H1 (cell line): Measurements from ENCODE around the gene COL6A3. TPM values are rescaled to one million over a fixed set of nuclear protein-coding genes. Genes with fewer than 3 reads are reported as not detected.

ENCODE experiments used
- CTCF ChIA-PET: fragments of 300-600 bp; sonication (Branson Sonifier 250); formaldehyde crosslinking; loops from one replicate; lab custom pipeline; 2021; ENCODE audit not compliant: partially characterized antibody; lab: Charles Lee
- POLR2A ChIA-PET: fragments of 300-600 bp; sonication (Branson Sonifier 250); formaldehyde crosslinking; loops from one replicate; lab custom pipeline; 2021; ENCODE audit warnings: inconsistent platforms; ENCODE audit not compliant: partially characterized antibody; lab: Charles Lee
- DNase-seq, 2 experiments: peaks; one replicate each; pipeline versions ENCODE4 v3.0.0 to v3.0.0-alpha.2; 2010 to 2022; ENCODE audit warnings: low spot score in 2 of 2, low read depth in 1 of 2, mixed read lengths in 1 of 2
- FAIRE-seq: peaks from 2 replicates; lab custom pipeline; 2011; peaks lifted over from hg19 to GRCh38; lab: Jason Lieb, UNC
- H2AFZ ChIP-seq: 2 replicates; pipeline ENCODE4 v1.8.1; 2012; ENCODE audit warnings: low read length, inconsistent platforms
- H2AK5ac ChIP-seq: 2 replicates; pipeline ENCODE4 v1.6.1; 2013; ENCODE audit warnings: low read depth, low read length
- H2BK120ac ChIP-seq: replicated peaks from 2 replicates; pipeline ENCODE3; 2013; ENCODE audit warnings: low read depth, low read length, inconsistent platforms
- H2BK12ac ChIP-seq: 2 replicates; pipeline ENCODE4 v1.6.1; 2013; ENCODE audit warnings: low read depth, low read length
- H2BK15ac ChIP-seq: 2 replicates; pipeline ENCODE4 v1.6.1; 2013; ENCODE audit warnings: low read length
- H2BK20ac ChIP-seq: 2 replicates; pipeline ENCODE4 v1.6.1; 2013; ENCODE audit warnings: low read length
- H2BK5ac ChIP-seq: 2 replicates; pipeline ENCODE4 v1.6.1; 2013; ENCODE audit warnings: low read depth, low read length
- H3K14ac ChIP-seq: 2 replicates; pipeline ENCODE4 v1.6.1; 2013; ENCODE audit warnings: inconsistent platforms; ENCODE audit not compliant: insufficient read length
- H3K18ac ChIP-seq: 2 replicates; pipeline ENCODE4 v1.6.1; 2013; ENCODE audit warnings: low read length; ENCODE audit errors: extremely low read depth
- H3K23ac ChIP-seq: 2 replicates; pipeline ENCODE4 v1.6.1; 2013; ENCODE audit warnings: inconsistent platforms; ENCODE audit not compliant: insufficient read length
- H3K23me2 ChIP-seq: 2 replicates; pipeline ENCODE4 v1.6.1; 2013; ENCODE audit warnings: low read depth, low read length
- H3K27ac ChIP-seq: 2 replicates; pipeline ENCODE4 v1.6.1; 2011; ENCODE audit warnings: low read depth, low read length, inconsistent platforms
- H3K27me3 ChIP-seq, 4 experiments: replicated peaks in 1 of 4; 1 replicate in 1 of 4; 2 replicates in 3 of 4; pipeline versions ENCODE4 v1.6.1 to v1.8.1; 2011 to 2013; ENCODE audit warnings: low read length in 3 of 4, mild to moderate bottlenecking in 3 of 4, inconsistent platforms in 2 of 4, mixed read lengths in 2 of 4, moderate library complexity in 1 of 4; ENCODE audit not compliant: control insufficient read depth in 3 of 4, insufficient read depth in 3 of 4; ENCODE audit errors: extremely low read depth in 1 of 4
- H3K36me3 ChIP-seq, 4 experiments: 2 replicates each; pipeline versions ENCODE4 v1.6.1 to v1.8.1; 2011 to 2013; ENCODE audit warnings: mild to moderate bottlenecking in 4 of 4, low read length in 3 of 4, moderate library complexity in 2 of 4, control low read depth in 1 of 4, inconsistent platforms in 1 of 4; ENCODE audit not compliant: insufficient read depth in 4 of 4, control insufficient read depth in 2 of 4
- H3K4ac ChIP-seq: replicated peaks from 2 replicates; pipeline ENCODE3; 2013; ENCODE audit warnings: low read length, low read depth, mixed read lengths, inconsistent platforms; ENCODE audit not compliant: insufficient read length
- H3K4me1 ChIP-seq, 4 experiments: replicated peaks in 1 of 4; 1 replicate in 1 of 4; 2 replicates in 3 of 4; pipeline versions ENCODE4 v1.6.1 to v1.8.1; 2011 to 2013; ENCODE audit warnings: low read length in 3 of 4, inconsistent platforms in 2 of 4, mixed read lengths in 1 of 4; ENCODE audit not compliant: insufficient read depth in 4 of 4, control insufficient read depth in 3 of 4
- H3K4me2 ChIP-seq, 2 experiments: 2 replicates each; pipeline versions ENCODE4 v1.6.1 to v1.8.1; 2011 to 2013; ENCODE audit warnings: low read depth in 2 of 2, low read length in 2 of 2, control low read depth in 1 of 2, inconsistent platforms in 1 of 2, mild to moderate bottlenecking in 1 of 2; ENCODE audit not compliant: insufficient read depth in 1 of 2
- H3K4me3 ChIP-seq, 4 experiments: fragments of 200-600, 300-600 bp in 1 of 4; sonication (generic), shearing (Covaris generic), sonication (Bioruptor Twin) in 1 of 4; 2 replicates each; pipeline versions ENCODE4 v1.5.1 to v1.8.1; 2011 to 2016; ENCODE audit warnings: low read length in 4 of 4, low read depth in 3 of 4, control low read depth in 2 of 4, inconsistent platforms in 2 of 4, mild to moderate bottlenecking in 2 of 4, mixed read lengths in 1 of 4, moderate library complexity in 1 of 4; ENCODE audit not compliant: insufficient read depth in 2 of 4; ENCODE audit errors: extremely low read depth in 1 of 4
- H3K56ac ChIP-seq: replicated peaks from 2 replicates; pipeline ENCODE3; 2013; ENCODE audit warnings: low read depth, mild to moderate bottlenecking, mixed read lengths, low read length, inconsistent platforms; ENCODE audit not compliant: insufficient read length
- H3K79me1 ChIP-seq: 2 replicates; pipeline ENCODE4 v1.6.1; 2013; ENCODE audit warnings: low read depth, low read length, control low read depth
- H3K79me2 ChIP-seq, 2 experiments: 2 replicates each; pipeline versions ENCODE4 v1.6.1 to v1.8.1; 2012 to 2013; ENCODE audit warnings: low read length in 2 of 2, mild to moderate bottlenecking in 2 of 2, inconsistent platforms in 1 of 2; ENCODE audit not compliant: insufficient read depth in 2 of 2, control insufficient read depth in 1 of 2
- H3K9ac ChIP-seq, 4 experiments: replicated peaks in 1 of 4; 1 replicate in 1 of 4; 2 replicates in 3 of 4; pipeline versions ENCODE4 v1.6.1 to v1.8.1; 2011 to 2013; ENCODE audit warnings: low read depth in 3 of 4, low read length in 3 of 4, control low read depth in 2 of 4, mild to moderate bottlenecking in 2 of 4, moderate library complexity in 2 of 4, inconsistent platforms in 1 of 4; ENCODE audit errors: extremely low read depth in 1 of 4
- H3K9me3 ChIP-seq, 2 experiments: 2 replicates each; pipeline versions ENCODE4 v1.6.1 to v1.8.1; 2012 to 2013; ENCODE audit warnings: mild to moderate bottlenecking in 2 of 2, moderate library complexity in 2 of 2, control low read depth in 1 of 2, inconsistent platforms in 1 of 2, low read depth in 1 of 2, low read length in 1 of 2, mixed read lengths in 1 of 2; ENCODE audit not compliant: insufficient read depth in 2 of 2
- H4K20me1 ChIP-seq, 2 experiments: replicated peaks in 1 of 2; 2 replicates each; pipeline versions ENCODE3 to v1.8.1; 2011 to 2013; ENCODE audit warnings: inconsistent platforms in 2 of 2, low read length in 2 of 2, mild to moderate bottlenecking in 1 of 2; ENCODE audit not compliant: insufficient read depth in 2 of 2, control insufficient read depth in 1 of 2
- H4K5ac ChIP-seq: 2 replicates; pipeline ENCODE4 v1.6.1; 2013; ENCODE audit warnings: low read length, low read depth, mixed read lengths, inconsistent platforms; ENCODE audit not compliant: insufficient read length
- H4K8ac ChIP-seq: 2 replicates; pipeline ENCODE4 v1.8.0; 2013; ENCODE audit warnings: mild to moderate bottlenecking, moderate library complexity, low read length, inconsistent platforms; ENCODE audit not compliant: insufficient read depth; ENCODE audit errors: extremely low read depth
- H4K91ac ChIP-seq: replicated peaks from 2 replicates; pipeline ENCODE3; 2013; ENCODE audit warnings: low read length, mixed read lengths, inconsistent platforms; ENCODE audit not compliant: insufficient read length
- BRCA1 ChIP-seq: IDR thresholded peaks from 2 replicates; pipeline ENCODE4 v1.6.1; 2012; ENCODE audit warnings: low read depth, low read length, improper control_type of control experiment
- CBX5 ChIP-seq: fragments of 300-800, 300-1000 bp; sonication (generic); IDR thresholded peaks from 2 replicates; pipeline ENCODE4 v1.7.1; 2016; ENCODE audit warnings: antibody characterized with exemption, low read length, low read depth
- CBX8 ChIP-seq: fragments of 300-800, 300-1000 bp; sonication (generic); IDR thresholded peaks from 2 replicates; pipeline ENCODE4 v1.7.1; 2016; ENCODE audit warnings: low read depth, low read length, borderline replicate concordance
- EGR1 ChIP-seq: IDR thresholded peaks from 2 replicates; pipeline ENCODE4 v1.6.1; 2011; ENCODE audit warnings: low read depth, low read length, borderline replicate concordance
- EP300 ChIP-seq, 2 experiments: IDR thresholded peaks; 1 replicate in 1 of 2; 2 replicates in 1 of 2; pipeline ENCODE4 v1.6.1; 2011 to 2012; ENCODE audit warnings: low read depth in 2 of 2, low read length in 2 of 2, mild to moderate bottlenecking in 2 of 2, borderline replicate concordance in 1 of 2, inconsistent platforms in 1 of 2, moderate library complexity in 1 of 2
- JUN ChIP-seq: IDR thresholded peaks from 2 replicates; pipeline ENCODE4 v1.6.1; 2011; ENCODE audit warnings: low read depth, mild to moderate bottlenecking, improper control_type of control experiment, low read length
- KDM5A ChIP-seq: fragments of 200-600 bp; IDR thresholded peaks from 2 replicates; pipeline ENCODE4 v1.7.1; 2012; ENCODE audit warnings: mild to moderate bottlenecking, low read length, inconsistent platforms, mixed read lengths
- POU5F1 ChIP-seq: IDR thresholded peaks from 2 replicates; pipeline ENCODE4 v1.6.1; 2011; ENCODE audit warnings: low read depth, mild to moderate bottlenecking, low read length, moderate library complexity
- SIX5 ChIP-seq: IDR thresholded peaks from 2 replicates; pipeline ENCODE4 v1.6.1; 2011; ENCODE audit warnings: mild to moderate bottlenecking, low read depth, low read length
- SRF ChIP-seq: IDR thresholded peaks from 2 replicates; pipeline ENCODE4 v1.6.1; 2011; ENCODE audit warnings: mild to moderate bottlenecking, low read depth, low read length, moderate library complexity
- ZNF274 ChIP-seq: IDR thresholded peaks from 2 replicates; pipeline ENCODE4 v1.7.0; 2012; ENCODE audit warnings: low read length, borderline replicate concordance; ENCODE audit errors: extremely low read depth
- WGBS, 2 experiments: shearing (Covaris generic) in 1 of 2; methylation state at CpG; one replicate each; pipeline versions ENCODE4 v1.1.6 to v1.1.7; 2013 to 2015; ENCODE audit warnings: low lambda C conversion rate in 2 of 2, mixed read lengths in 2 of 2, inconsistent platforms in 1 of 2, low coverage in 1 of 2, missing lambda C conversion rate in 1 of 2; ENCODE audit not compliant: insufficient replicate concordance in 2 of 2, insufficient coverage in 1 of 2, insufficient read length in 1 of 2; ENCODE audit errors: extremely low coverage in 1 of 2, missing lambda C conversion rate in 1 of 2; 5-methylcytosine and 5-hydroxymethylcytosine counted together
- polyA plus RNA-seq, 7 experiments: library from polyadenylated mRNA; depleted of rRNA in 3 of 7; stranded (reverse) in 5 of 7; unstranded in 2 of 7; fragments of >200 nt in 5 of 7; fragments of 200-250 nt in 2 of 7; gene quantifications; 1 replicate in 5 of 7; 2 replicates in 1 of 7; 4 replicates in 1 of 7; pipeline versions ENCODE4 v1.2.1 to v1.2.3, GENCODE V29; 2011 to 2013; ENCODE audit warnings: missing spikeins in 2 of 7, mixed read lengths in 2 of 7
- total RNA-seq: library from RNA; stranded (reverse); fragmentation: NEBNext Ultra II Directional; extraction: Animal tissue kit (Norgen Biotek cat#: 25700); gene quantifications from 2 replicates; pipeline ENCODE4 v1.2.1, GENCODE V29; 2021
- TF ChIP-seq, protein P1 (sequence below), 3 experiments: IDR thresholded peaks; 1 replicate in 2 of 3; 2 replicates in 1 of 3; pipeline versions ENCODE4 v1.5.1 to v1.6.1; 2011; ENCODE audit warnings: low read length in 3 of 3, mild to moderate bottlenecking in 3 of 3, inconsistent platforms in 2 of 3, low read depth in 1 of 3, moderate library complexity in 1 of 3; ENCODE audit not compliant: insufficient read depth in 1 of 3; ENCODE audit errors: control extremely low read depth in 1 of 3

COL6A3 gene
- total and polyA plus RNA-seq, 2 of the 8 experiments (the other 6 are each of a cell fraction or from before 2014, with no cell fraction given), result 1.2 to 3.4 TPM

- Histone ChIP-seq H2BK15ac (no peak overlapping the region), H2BK5ac (no peak overlapping the region), H3K23ac (no peak overlapping the region), H3K9ac (no peak overlapping the region), H4K91ac (no peak overlapping the region), H3K79me1 (no peaks in the 10 kb centered on the region), H3K9me3 (no peaks in the 10 kb centered on the region), H2AFZ (no peak overlapping the region), H3K18ac (no peak overlapping the region), H2AK5ac (no peak overlapping the region), H3K14ac (no peak overlapping the region), H4K20me1 (no peaks in the 10 kb centered on the region), H3K27me3 (no peaks in the 10 kb centered on the region; a peak in 2 of 7 replicates), H3K79me2 (no peaks in the 10 kb centered on the region), H2BK20ac (no peak overlapping the region), H3K4me3 (no peak overlapping the region), H3K23me2 (no peaks in the 10 kb centered on the region), H3K4ac (no peak overlapping the region), H2BK12ac (no peak overlapping the region), H3K56ac (no peak overlapping the region), H4K8ac (no peak overlapping the region), H3K36me3 (no peaks in the 10 kb centered on the region), H3K4me2 (no peak overlapping the region), H3K27ac (no peak overlapping the region), H2BK120ac (no peak overlapping the region), H3K4me1 (no peaks in the 10 kb centered on the region; a peak in 1 of 7 replicates), H4K5ac (no peak overlapping the region)
- no peak for FAIRE-seq
- WGBS, 2 experiments, result 84% methylated on average over 3 of the region's 3 CpGs; no CpG with 5 or more reads in 1 of the 2 experiments
- POLR2A ChIA-PET, result no interaction called here
- DNase-seq, result no peak
- CTCF ChIA-PET, result interaction anchor here (1.8 kb wide), 1 partner anchor 147 kb away, joined by 5 read pairs; no protein-coding TSS in a partner anchor
- TF ChIP-seq CBX8 (no peak), POU5F1 (no peak), EGR1 (no peak), BRCA1 (no peak), JUN (no peak), EP300 (IDR thresholded peaks at IDR 0.05; ENCODE audit: borderline replicate concordance in 1 of 2, low read depth in 2 of 2, low read length in 2 of 2) (no peak), CBX5 (no peak), KDM5A (no peak), SRF (no peak), ZNF274 (no peak), SIX5 (no peak)
- TF ChIP-seq, protein P1, sequence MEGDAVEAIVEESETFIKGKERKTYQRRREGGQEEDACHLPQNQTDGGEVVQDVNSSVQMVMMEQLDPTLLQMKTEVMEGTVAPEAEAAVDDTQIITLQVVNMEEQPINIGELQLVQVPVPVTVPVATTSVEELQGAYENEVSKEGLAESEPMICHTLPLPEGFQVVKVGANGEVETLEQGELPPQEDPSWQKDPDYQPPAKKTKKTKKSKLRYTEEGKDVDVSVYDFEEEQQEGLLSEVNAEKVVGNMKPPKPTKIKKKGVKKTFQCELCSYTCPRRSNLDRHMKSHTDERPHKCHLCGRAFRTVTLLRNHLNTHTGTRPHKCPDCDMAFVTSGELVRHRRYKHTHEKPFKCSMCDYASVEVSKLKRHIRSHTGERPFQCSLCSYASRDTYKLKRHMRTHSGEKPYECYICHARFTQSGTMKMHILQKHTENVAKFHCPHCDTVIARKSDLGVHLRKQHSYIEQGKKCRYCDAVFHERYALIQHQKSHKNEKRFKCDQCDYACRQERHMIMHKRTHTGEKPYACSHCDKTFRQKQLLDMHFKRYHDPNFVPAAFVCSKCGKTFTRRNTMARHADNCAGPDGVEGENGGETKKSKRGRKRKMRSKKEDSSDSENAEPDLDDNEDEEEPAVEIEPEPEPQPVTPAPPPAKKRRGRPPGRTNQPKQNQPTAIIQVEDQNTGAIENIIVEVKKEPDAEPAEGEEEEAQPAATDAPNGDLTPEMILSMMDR (IDR thresholded peaks at IDR 0.05; ENCODE audit: control extremely low read depth in 1 of 3, insufficient read depth in 1 of 3, low read depth in 1 of 3, low read length in 3 of 3), result no peak
These were observed 11.4 kb upstream of the COL6A3 start for GRCh38 chr2:237425320-237425719.
